ENCODE results near the gene ADAMTS7.

The ADAMTS7 gene

DNA sequence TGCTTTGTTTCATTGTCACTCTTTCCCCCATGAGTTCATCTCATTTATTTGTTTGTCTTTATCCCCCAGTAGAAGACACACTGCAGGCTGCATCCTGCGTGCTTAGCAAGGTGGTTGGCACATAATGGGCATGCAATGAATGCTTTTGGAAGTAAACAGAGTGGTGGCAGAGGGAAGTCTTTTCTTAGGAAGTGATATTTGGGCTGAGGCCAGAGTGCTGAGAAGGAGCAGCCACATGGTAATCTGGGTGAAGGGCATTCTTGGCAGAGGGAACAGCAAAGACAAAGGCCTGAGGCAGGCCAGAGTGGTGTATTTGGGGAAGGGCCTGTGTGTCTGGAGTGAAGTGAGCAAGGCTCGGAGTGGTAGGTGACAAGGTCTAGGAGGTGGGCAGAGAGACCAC, 17.7 kb upstream of the ADAMTS7 start:
- TF ChIP-seq, protein P1, sequence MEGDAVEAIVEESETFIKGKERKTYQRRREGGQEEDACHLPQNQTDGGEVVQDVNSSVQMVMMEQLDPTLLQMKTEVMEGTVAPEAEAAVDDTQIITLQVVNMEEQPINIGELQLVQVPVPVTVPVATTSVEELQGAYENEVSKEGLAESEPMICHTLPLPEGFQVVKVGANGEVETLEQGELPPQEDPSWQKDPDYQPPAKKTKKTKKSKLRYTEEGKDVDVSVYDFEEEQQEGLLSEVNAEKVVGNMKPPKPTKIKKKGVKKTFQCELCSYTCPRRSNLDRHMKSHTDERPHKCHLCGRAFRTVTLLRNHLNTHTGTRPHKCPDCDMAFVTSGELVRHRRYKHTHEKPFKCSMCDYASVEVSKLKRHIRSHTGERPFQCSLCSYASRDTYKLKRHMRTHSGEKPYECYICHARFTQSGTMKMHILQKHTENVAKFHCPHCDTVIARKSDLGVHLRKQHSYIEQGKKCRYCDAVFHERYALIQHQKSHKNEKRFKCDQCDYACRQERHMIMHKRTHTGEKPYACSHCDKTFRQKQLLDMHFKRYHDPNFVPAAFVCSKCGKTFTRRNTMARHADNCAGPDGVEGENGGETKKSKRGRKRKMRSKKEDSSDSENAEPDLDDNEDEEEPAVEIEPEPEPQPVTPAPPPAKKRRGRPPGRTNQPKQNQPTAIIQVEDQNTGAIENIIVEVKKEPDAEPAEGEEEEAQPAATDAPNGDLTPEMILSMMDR (IDR thresholded peaks at IDR 0.05; ENCODE audit: insufficient read depth, low read depth, low read length, missing control alignments): no peak
- no peak overlapping the region for H3K4me3 ChIP-seq (ENCODE audit: low read length)
- DNase-seq (ENCODE audit: low read depth): no peak

DNA sequence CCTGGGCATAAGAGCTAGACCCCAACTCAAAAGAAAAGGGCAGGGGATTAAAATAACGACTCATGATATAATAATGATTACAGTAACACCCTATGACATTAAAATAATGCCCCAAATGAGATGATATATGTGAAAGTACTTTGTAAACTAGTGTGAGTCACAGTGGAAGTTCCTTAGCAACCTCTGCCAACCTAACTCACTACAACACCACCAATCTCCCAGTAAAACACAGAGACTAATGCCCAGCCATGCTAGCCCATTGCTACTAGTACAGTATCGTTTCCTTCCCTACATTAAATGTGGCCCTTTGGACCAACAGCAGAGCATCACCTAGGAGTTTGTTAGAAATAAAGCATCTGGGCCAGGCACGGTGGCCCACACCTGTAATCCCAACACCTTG, 11.2 kb upstream of the ADAMTS7 start:
- no peak for DNase-seq (ENCODE audit: low read depth)
- H3K4me3 ChIP-seq (ENCODE audit: low read length): no peak overlapping the region
- TF ChIP-seq, protein P1 (IDR thresholded peaks at IDR 0.05; ENCODE audit: insufficient read depth, low read depth, low read length, missing control alignments): no peak

GRCh38 chr15:78811825-78812183, 540 bp upstream of the ADAMTS7 start:
- no peak for DNase-seq (ENCODE audit: low read depth)
- TF ChIP-seq, protein P1 (IDR thresholded peaks at IDR 0.05; ENCODE audit: insufficient read depth, low read depth, low read length, missing control alignments): no peak
- peak overlapping the region; percentile 21 for H3K4me3 ChIP-seq (ENCODE audit: low read length)

GRCh38 chr15:78810362-78811123, 721 bp downstream of the ADAMTS7 start:
- peak overlapping the region; percentile 36 for H3K4me3 ChIP-seq (ENCODE audit: low read length)
- DNase-seq (ENCODE audit: low read depth): peak; percentile 16
- TF ChIP-seq, protein P1 (IDR thresholded peaks at IDR 0.05; ENCODE audit: insufficient read depth, low read depth, low read length, missing control alignments): no peak

GRCh38 chr15:78810003-78810361, 1.3 kb downstream of the ADAMTS7 start:
- H3K4me3 ChIP-seq (ENCODE audit: low read length): no peak overlapping the region
- TF ChIP-seq, protein P1 (IDR thresholded peaks at IDR 0.05; ENCODE audit: insufficient read depth, low read depth, low read length, missing control alignments): no peak
- DNase-seq (ENCODE audit: low read depth): no peak

DNA sequence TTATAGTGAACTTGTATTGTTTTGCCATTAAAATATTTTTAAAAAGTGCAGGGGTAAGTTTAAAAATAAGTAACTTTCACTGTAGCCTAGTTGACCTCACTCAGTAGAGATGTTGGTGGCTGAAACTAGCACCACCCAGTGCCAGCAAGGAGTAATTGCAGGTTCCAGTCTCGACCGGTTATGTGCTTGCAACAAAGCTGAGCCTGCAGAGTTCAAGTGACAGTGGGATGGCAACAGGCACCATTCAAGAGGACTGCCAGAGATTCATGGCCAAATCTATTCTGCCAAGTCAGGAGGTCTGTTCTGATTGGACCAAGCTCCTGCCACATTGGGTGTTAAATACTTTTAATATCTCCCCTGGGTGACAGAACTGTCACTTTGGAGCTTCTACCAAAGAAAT, 2.7 kb downstream of the ADAMTS7 start:
- peak; percentile 54 for DNase-seq (ENCODE audit: low read depth)
- TF ChIP-seq, protein P1 (IDR thresholded peaks at IDR 0.05; ENCODE audit: insufficient read depth, low read depth, low read length, missing control alignments): peak; percentile 43
- no peak overlapping the region for H3K4me3 ChIP-seq (ENCODE audit: low read length)

GRCh38 chr15:78807359-78807758, 3.9 kb downstream of the ADAMTS7 start:
- TF ChIP-seq, protein P1 (IDR thresholded peaks at IDR 0.05; ENCODE audit: insufficient read depth, low read depth, low read length, missing control alignments): no peak
- no peak overlapping the region for H3K4me3 ChIP-seq (ENCODE audit: low read length)
- no peak for DNase-seq (ENCODE audit: low read depth)

All from epithelial cell of esophagus (primary cell).